ENCODE results near the gene PDE6C.
A peak's percentile ranks its signal among the peaks of the same experiment; 100 is the strongest.

DNA sequence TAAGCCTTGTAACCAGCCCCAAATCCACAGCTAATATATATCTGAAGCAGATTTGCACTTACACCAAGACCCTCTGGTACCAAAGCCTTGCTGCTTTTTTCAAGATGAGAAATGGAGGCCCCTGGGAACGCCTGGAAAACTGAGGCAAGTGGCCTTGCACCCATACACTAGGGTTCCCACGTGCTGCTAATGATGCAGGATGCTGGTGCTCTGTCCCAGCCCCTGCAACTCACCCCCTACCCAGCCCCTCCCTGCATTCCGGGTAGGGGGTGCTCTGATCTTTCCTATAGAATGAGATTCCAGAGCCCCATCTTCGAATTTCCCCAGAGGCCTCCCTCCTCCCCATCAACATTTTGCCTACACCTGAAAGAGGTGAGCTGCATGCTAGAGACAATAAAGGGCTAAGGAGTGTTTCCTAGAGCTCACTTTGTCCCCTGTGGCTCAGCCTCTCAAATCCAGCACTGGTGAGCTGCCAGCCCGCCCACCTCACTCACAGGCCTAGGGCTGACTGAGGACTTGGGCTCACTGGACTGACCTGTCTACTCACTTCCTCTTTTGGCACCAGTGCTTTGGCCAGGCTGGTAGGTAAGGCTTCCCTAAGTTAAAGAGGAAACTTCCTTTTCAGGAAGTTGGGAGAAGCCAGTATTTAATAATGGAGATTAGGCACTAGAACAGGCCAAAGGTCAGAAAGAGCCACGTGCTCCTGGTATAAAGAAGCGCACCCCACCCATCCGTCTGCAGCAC, 21.1 kb upstream of the PDE6C start:
- TF ChIP-seq, protein P1, sequence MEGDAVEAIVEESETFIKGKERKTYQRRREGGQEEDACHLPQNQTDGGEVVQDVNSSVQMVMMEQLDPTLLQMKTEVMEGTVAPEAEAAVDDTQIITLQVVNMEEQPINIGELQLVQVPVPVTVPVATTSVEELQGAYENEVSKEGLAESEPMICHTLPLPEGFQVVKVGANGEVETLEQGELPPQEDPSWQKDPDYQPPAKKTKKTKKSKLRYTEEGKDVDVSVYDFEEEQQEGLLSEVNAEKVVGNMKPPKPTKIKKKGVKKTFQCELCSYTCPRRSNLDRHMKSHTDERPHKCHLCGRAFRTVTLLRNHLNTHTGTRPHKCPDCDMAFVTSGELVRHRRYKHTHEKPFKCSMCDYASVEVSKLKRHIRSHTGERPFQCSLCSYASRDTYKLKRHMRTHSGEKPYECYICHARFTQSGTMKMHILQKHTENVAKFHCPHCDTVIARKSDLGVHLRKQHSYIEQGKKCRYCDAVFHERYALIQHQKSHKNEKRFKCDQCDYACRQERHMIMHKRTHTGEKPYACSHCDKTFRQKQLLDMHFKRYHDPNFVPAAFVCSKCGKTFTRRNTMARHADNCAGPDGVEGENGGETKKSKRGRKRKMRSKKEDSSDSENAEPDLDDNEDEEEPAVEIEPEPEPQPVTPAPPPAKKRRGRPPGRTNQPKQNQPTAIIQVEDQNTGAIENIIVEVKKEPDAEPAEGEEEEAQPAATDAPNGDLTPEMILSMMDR (IDR thresholded peaks at IDR 0.05) = no peak
- TF ChIP-seq POLR2A (IDR thresholded peaks at IDR 0.05) = peak; percentile 5
